CD14-positive monocyte (primary cell): Measurements from ENCODE around the gene RASSF1. TPM values are rescaled to one million over a fixed set of nuclear protein-coding genes. Genes with fewer than 3 reads are reported as not detected.

Experiments used
- DNase-seq, 3 donors: peaks; one replicate each; pipeline ENCODE4 v3.0.0-alpha.2; 2011 to 2022
- H2AFZ ChIP-seq: 2 replicates; pipeline ENCODE4 v1.6.0; 2012; ENCODE audit warnings: mild to moderate bottlenecking, low read depth, low read length, inconsistent platforms; ENCODE audit not compliant: insufficient read depth, poor library complexity, severe bottlenecking
- H3K27ac ChIP-seq, 2 donors: 1 replicate in 1 of 2; 2 replicates in 1 of 2; pipeline ENCODE4 v1.5.1; 2012 to 2013; ENCODE audit warnings: low read length in 2 of 2, control low read depth in 1 of 2, inconsistent platforms in 1 of 2, low read depth in 1 of 2, mild to moderate bottlenecking in 1 of 2
- H3K27me3 ChIP-seq, 2 donors: one replicate each; pipeline versions ENCODE4 v1.6.0 to v1.6.1; 2011 to 2013; ENCODE audit warnings: low read length in 2 of 2; ENCODE audit not compliant: control insufficient read depth in 2 of 2, insufficient read depth in 2 of 2
- H3K36me3 ChIP-seq, 2 donors: replicated peaks in 1 of 2; 1 replicate in 1 of 2; 2 replicates in 1 of 2; pipeline versions ENCODE4 v1.5.1 to v1.6.1; 2012 to 2013; ENCODE audit warnings: low read length in 2 of 2, control low read depth in 1 of 2, inconsistent platforms in 1 of 2, mild to moderate bottlenecking in 1 of 2; ENCODE audit not compliant: insufficient read depth in 2 of 2, control insufficient read depth in 1 of 2
- H3K4me1 ChIP-seq, 2 donors: 1 replicate in 1 of 2; 2 replicates in 1 of 2; pipeline versions ENCODE4 v1.5.1 to v1.6.1; 2012 to 2013; ENCODE audit warnings: low read length in 2 of 2, control low read depth in 1 of 2, inconsistent platforms in 1 of 2, mild to moderate bottlenecking in 1 of 2, moderate library complexity in 1 of 2; ENCODE audit not compliant: insufficient read depth in 2 of 2, control insufficient read depth in 1 of 2
- H3K4me2 ChIP-seq: replicated peaks from 2 replicates; pipeline ENCODE3; 2012; ENCODE audit warnings: low read length, moderate library complexity, mild to moderate bottlenecking; ENCODE audit not compliant: poor library complexity, severe bottlenecking; ENCODE audit errors: extremely low read depth
- H3K4me3 ChIP-seq, 3 experiments: fragments of 200-600 bp in 1 of 3; sonication (generic) in 1 of 3; replicated peaks in 1 of 3; 1 replicate in 2 of 3; 2 replicates in 1 of 3; pipeline ENCODE4 v1.5.1; 2011 to 2013; ENCODE audit warnings: low read length in 3 of 3, mild to moderate bottlenecking in 3 of 3, control low read depth in 2 of 3, low read depth in 2 of 3, inconsistent platforms in 1 of 3, moderate library complexity in 1 of 3
- H3K79me2 ChIP-seq: 2 replicates; pipeline ENCODE4 v1.6.0; 2012; ENCODE audit warnings: mild to moderate bottlenecking, control low read depth, inconsistent platforms, low read length, moderate library complexity; ENCODE audit not compliant: insufficient read depth
- H3K9ac ChIP-seq: 2 replicates; pipeline ENCODE4 v1.6.0; 2017; ENCODE audit warnings: low read length, mild to moderate bottlenecking; ENCODE audit not compliant: insufficient read depth, poor library complexity, severe bottlenecking
- H3K9me3 ChIP-seq, 2 donors: replicated peaks in 1 of 2; 1 replicate in 1 of 2; 2 replicates in 1 of 2; pipeline versions ENCODE4 v1.5.1 to v1.6.1; 2012 to 2013; ENCODE audit warnings: low read length in 2 of 2, control low read depth in 1 of 2; ENCODE audit not compliant: control insufficient read depth in 1 of 2, insufficient read depth in 1 of 2
- H4K20me1 ChIP-seq: 2 replicates; pipeline ENCODE4 v1.6.0; 2012; ENCODE audit warnings: mild to moderate bottlenecking, low read length, control low read depth, moderate library complexity; ENCODE audit not compliant: insufficient read depth
- H3K27ac Mint-ChIP-seq, 7 donors: one replicate each; pipeline ENCODE4 v1.8.0; 2020; ENCODE audit warnings: mild to moderate bottlenecking in 7 of 7, mixed read lengths in 7 of 7, moderate library complexity in 6 of 7, inconsistent platforms in 2 of 7
- H3K27me3 Mint-ChIP-seq, 3 donors: one replicate each; pipeline ENCODE4 v1.8.0; 2021 to 2022; ENCODE audit warnings: low read depth in 3 of 3, mild to moderate bottlenecking in 3 of 3, mixed read lengths in 3 of 3, moderate library complexity in 3 of 3, inconsistent platforms in 1 of 3
- H3K36me3 Mint-ChIP-seq, 2 donors: one replicate each; pipeline ENCODE4 v1.8.0; 2020; ENCODE audit warnings: mixed read lengths in 2 of 2, inconsistent platforms in 1 of 2, mild to moderate bottlenecking in 1 of 2
- H3K4me1 Mint-ChIP-seq: one replicate; pipeline ENCODE4 v1.8.0; 2020; ENCODE audit warnings: mild to moderate bottlenecking, mixed read lengths
- H3K4me3 Mint-ChIP-seq, 2 donors: one replicate each; pipeline ENCODE4 v1.8.0; 2020; ENCODE audit warnings: mild to moderate bottlenecking in 2 of 2, mixed read lengths in 2 of 2, moderate library complexity in 1 of 2
- H3K9me3 Mint-ChIP-seq, 7 donors: one replicate each; pipeline ENCODE4 v1.8.0; 2020 to 2022; ENCODE audit warnings: mixed read lengths in 7 of 7, mild to moderate bottlenecking in 6 of 7, moderate library complexity in 6 of 7, inconsistent platforms in 2 of 7
- WGBS: methylation state at CpG from one replicate; pipeline ENCODE4 v1.1.5; 2013; ENCODE audit warnings: missing lambda C conversion rate; ENCODE audit not compliant: insufficient coverage; 5-methylcytosine and 5-hydroxymethylcytosine counted together
- intact Hi-C, 2 donors: fragments of 100-400 bp; cut with micrococcal nuclease; formaldehyde crosslinking; loops; one replicate each; pipeline versions ENCODE4 v1.15.0 to v1.15.1; 2023
- polyA plus RNA-seq, 3 donors: library from polyadenylated mRNA; depleted of rRNA in 1 of 3; unstranded in 2 of 3; stranded (reverse) in 1 of 3; fragments of 300-500 nt in 2 of 3; fragments of >200 nt in 1 of 3; fragmentation: Illumina TruSeq in 2 of 3; gene quantifications; 1 replicate in 2 of 3; 2 replicates in 1 of 3; pipeline ENCODE4 v1.2.3, GENCODE V29; 2012 to 2021
- TF ChIP-seq, protein P1 (sequence below): fragments of 200-600 bp; IDR thresholded peaks from one replicate; pipeline ENCODE4 v1.8.0; 2022; ENCODE audit warnings: antibody characterized with exemption, mild to moderate bottlenecking

RASSF1 gene
- polyA plus RNA-seq, 3 donors = 16.0 to 229 (median 24.0) TPM

DNA sequence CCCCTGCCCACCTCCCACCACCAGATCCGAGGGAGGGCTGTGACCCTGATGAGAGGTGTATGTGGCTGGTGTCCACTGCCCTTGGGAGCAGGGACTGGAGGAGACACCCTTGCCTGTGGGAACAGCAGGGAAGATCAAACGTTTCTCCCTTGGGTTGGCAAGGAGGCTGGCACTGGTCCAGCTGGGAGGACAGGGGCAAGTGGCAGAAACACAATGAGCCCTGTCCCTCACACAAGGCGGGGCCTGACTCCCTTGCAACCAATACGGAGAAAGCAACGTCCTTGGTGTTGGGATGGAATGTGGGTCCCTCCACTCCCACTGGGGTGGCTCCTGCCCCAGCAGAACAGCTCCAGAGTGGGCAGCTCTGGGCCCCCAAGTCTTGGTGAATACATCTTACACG, 23.3 kb downstream of the RASSF1 start:
- intact Hi-C loops = no loop called here
- H3K4me2 ChIP-seq = no peak overlapping the region
- peak overlapping the region in 1 of 2 donors; percentile 22 for H3K27ac ChIP-seq

GRCh38 chr3:50316657-50317242, 23.9 kb downstream of the RASSF1 start:
- no peak overlapping the region for H2AFZ ChIP-seq
- no peak overlapping the region for H3K9ac ChIP-seq
- H3K79me2 ChIP-seq = peaks cover 21% of the 10 kb centered on the region
- intact Hi-C loops = no loop called here
- no peak overlapping the region for H3K4me3 ChIP-seq
- peaks cover 22 to 35% of the 10 kb centered on the region in 2 donors for H3K36me3 Mint-ChIP-seq
- TF ChIP-seq, protein P1, sequence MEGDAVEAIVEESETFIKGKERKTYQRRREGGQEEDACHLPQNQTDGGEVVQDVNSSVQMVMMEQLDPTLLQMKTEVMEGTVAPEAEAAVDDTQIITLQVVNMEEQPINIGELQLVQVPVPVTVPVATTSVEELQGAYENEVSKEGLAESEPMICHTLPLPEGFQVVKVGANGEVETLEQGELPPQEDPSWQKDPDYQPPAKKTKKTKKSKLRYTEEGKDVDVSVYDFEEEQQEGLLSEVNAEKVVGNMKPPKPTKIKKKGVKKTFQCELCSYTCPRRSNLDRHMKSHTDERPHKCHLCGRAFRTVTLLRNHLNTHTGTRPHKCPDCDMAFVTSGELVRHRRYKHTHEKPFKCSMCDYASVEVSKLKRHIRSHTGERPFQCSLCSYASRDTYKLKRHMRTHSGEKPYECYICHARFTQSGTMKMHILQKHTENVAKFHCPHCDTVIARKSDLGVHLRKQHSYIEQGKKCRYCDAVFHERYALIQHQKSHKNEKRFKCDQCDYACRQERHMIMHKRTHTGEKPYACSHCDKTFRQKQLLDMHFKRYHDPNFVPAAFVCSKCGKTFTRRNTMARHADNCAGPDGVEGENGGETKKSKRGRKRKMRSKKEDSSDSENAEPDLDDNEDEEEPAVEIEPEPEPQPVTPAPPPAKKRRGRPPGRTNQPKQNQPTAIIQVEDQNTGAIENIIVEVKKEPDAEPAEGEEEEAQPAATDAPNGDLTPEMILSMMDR = no peak
- no peaks in the 10 kb centered on the region for H3K27me3 ChIP-seq
- H3K36me3 ChIP-seq = peaks cover 0 to 29% of the 10 kb centered on the region in 2 donors
- H3K27me3 Mint-ChIP-seq = peaks cover 0 to 8% (median 2%) of the 10 kb centered on the region in 3 donors
- no peak overlapping the region for H3K4me2 ChIP-seq
- no peaks in the 10 kb centered on the region for H3K9me3 ChIP-seq
- no peaks in the 10 kb centered on the region for H4K20me1 ChIP-seq
- peaks cover 38 to 48% of the 10 kb centered on the region in 2 donors for H3K4me1 ChIP-seq
- peaks cover 47% of the 10 kb centered on the region for H3K4me1 Mint-ChIP-seq
- 68% methylated on average over 4 of the region's 9 CpGs for WGBS
- no peak overlapping the region for H3K4me3 Mint-ChIP-seq
- DNase-seq = no peak
- H3K9me3 Mint-ChIP-seq = no peaks in the 10 kb centered on the region
- H3K27ac Mint-ChIP-seq = peak overlapping the region in 3 of 7 donors; percentile 35 to 75 (median 50)
- H3K27ac ChIP-seq = no peak overlapping the region

More for the DNA sequence above, 23.3 kb downstream of the RASSF1 start:
- H3K4me1 Mint-ChIP-seq = peaks cover 51% of the 10 kb centered on the region
- H3K27me3 Mint-ChIP-seq = peaks cover 0 to 8% (median 2%) of the 10 kb centered on the region in 3 donors
- H3K36me3 Mint-ChIP-seq = peaks cover 22 to 35% of the 10 kb centered on the region in 2 donors
- no peak overlapping the region for H2AFZ ChIP-seq
- no peaks in the 10 kb centered on the region for H3K9me3 Mint-ChIP-seq
- H3K79me2 ChIP-seq = peaks cover 21% of the 10 kb centered on the region
- DNase-seq = no peak
- H3K9ac ChIP-seq = no peak overlapping the region
- TF ChIP-seq, protein P1 = no peak
- H3K4me3 ChIP-seq = no peak overlapping the region
- WGBS = 50% methylated on average over 1 of the region's 6 CpGs
- no peaks in the 10 kb centered on the region for H4K20me1 ChIP-seq
- H3K27ac Mint-ChIP-seq = peak overlapping the region in 2 of 7 donors; percentile 32 to 35
- no peaks in the 10 kb centered on the region for H3K27me3 ChIP-seq
- peaks cover 44 to 53% of the 10 kb centered on the region in 2 donors for H3K4me1 ChIP-seq
- no peak overlapping the region for H3K4me3 Mint-ChIP-seq
- H3K9me3 ChIP-seq = no peaks in the 10 kb centered on the region
- H3K36me3 ChIP-seq = peaks cover 0 to 29% of the 10 kb centered on the region in 2 donors
